Measurements from ENCODE around the gene IGHMBP2. TPM values are rescaled to one million over a fixed set of nuclear protein-coding genes. Genes with fewer than 3 reads are reported as not detected.

IGHMBP2 gene
- total and polyA plus RNA-seq, 9 of the 15 experiments (the other 6 are each of a cell fraction or from before 2014, with no cell fraction given), result 1.6 to 24.8 (median 14.5) TPM

- TF ChIP-seq BCL6 (CRISPR knock-in tag; IDR thresholded peaks at IDR 0.05) (no peak), KLF13 (tag; IDR thresholded peaks at IDR 0.05; ENCODE audit: borderline replicate concordance, low read depth) (no peak)
These were observed 77.0 kb downstream of the IGHMBP2 start, which contains the start of gene MRGPRD (continued) for GRCh38 chr11:68980776-68981065.

- BruUV-seq (replicated peaks), result no TSS peak
- in situ Hi-C loops (cut with MboI), result no loop called here
- Histone ChIP-seq H3K9me1 (ENCODE audit: control insufficient read depth, insufficient read depth, low read length) (no peaks in the 10 kb centered on the region), H3K4me2 (ENCODE audit: insufficient read depth, low read length) (no peak overlapping the region), H4K20me1 (replicated peaks; ENCODE audit: control insufficient read depth, insufficient read depth, low read length) (no peaks in the 10 kb centered on the region), H3K36me3 (ENCODE audit: control insufficient read depth, insufficient read depth, low read length) (no peaks in the 10 kb centered on the region), H3K27me3 (ENCODE audit: control insufficient read depth in 2 of 2, insufficient read depth in 2 of 2, low read length in 2 of 2) (peaks cover 25 to 36% of the 10 kb centered on the region in 2 experiments), H3K4me3 (no peak overlapping the region), H3K4me1 (replicated peaks in 1 of 2; ENCODE audit: control insufficient read depth in 2 of 2, insufficient read depth in 2 of 2, low read length in 2 of 2) (peaks cover 0 to 11% of the 10 kb centered on the region in 2 experiments; a peak in 1 of 5 replicates), H3K9me3 (replicated peaks; ENCODE audit: control insufficient read depth, insufficient read depth, low read depth, low read length) (0 out of 2 replicates have a peak, but pooled peaks cover 2% of the 10 kb centered on the region), H3K9ac (ENCODE audit: insufficient read depth in 1 of 2, low read depth in 2 of 2, low read length in 2 of 2) (no peak overlapping the region), H2AFZ (ENCODE audit: low read depth, low read length) (no peak overlapping the region), H3K27ac (ENCODE audit: extremely low read depth, low read depth, low read length) (no peak overlapping the region), H3K79me2 (ENCODE audit: control insufficient read depth, insufficient read depth, low read length) (no peaks in the 10 kb centered on the region)
- 4% methylated on average over 2 of the region's 2 CpGs for WGBS (ENCODE audit: insufficient coverage, low coverage, missing lambda C conversion rate)
- no peak for DNase-seq (ENCODE audit: extremely low read depth in 1 of 4, low spot score in 3 of 4)
- TF ChIP-seq BRF2 (IDR thresholded peaks at IDR 0.05; ENCODE audit: borderline replicate concordance, insufficient read depth, insufficient read length) (no peak), CCAR2 (IDR thresholded peaks at IDR 0.05; ENCODE audit: low read depth, low read length) (no peak), USF2 (CRISPR knock-in tag; IDR thresholded peaks at IDR 0.05) (no peak), AFF1 (IDR thresholded peaks at IDR 0.05; ENCODE audit: low read depth in 1 of 2, partially characterized antibody in 2 of 2) (peak in 1 of 2 experiments; percentile 51), ETV5 (CRISPR knock-in tag; IDR thresholded peaks at IDR 0.05; ENCODE audit: low read depth) (no peak), CTBP1 (IDR thresholded peaks at IDR 0.05; ENCODE audit: borderline replicate concordance) (no peak), EGR1 (conservative IDR thresholded peaks at IDR 0.05) (no peak), FOXK2 (conservative IDR thresholded peaks at IDR 0.05 in 1 of 2, IDR thresholded peaks at IDR 0.05 in 1 of 2; ENCODE audit: low read depth in 2 of 2) (no peak)
- ATAC-seq, result no peak
- CTCF ChIA-PET (ENCODE audit: low intra/inter-chr PET ratio), result no interaction called here
- intact Hi-C loops (cut with micrococcal nuclease), result no loop called here
- FAIRE-seq, result no peak
- POLR2A ChIA-PET, result no interaction called here
These were observed 78.4 kb downstream of the IGHMBP2 start for GRCh38 chr11:68982134-68982533.
